HG03108 (cell line): ENCODE measurements around the gene FGF1.

Experiments
- ATAC-seq: cut with Tn5 transposase; IDR thresholded peaks from one replicate; pipeline ENCODE4 v1.9.1; 2021; ENCODE audit warnings: moderate library complexity; ENCODE audit not compliant: unreplicated experiment

Gene FGF1

DNA sequence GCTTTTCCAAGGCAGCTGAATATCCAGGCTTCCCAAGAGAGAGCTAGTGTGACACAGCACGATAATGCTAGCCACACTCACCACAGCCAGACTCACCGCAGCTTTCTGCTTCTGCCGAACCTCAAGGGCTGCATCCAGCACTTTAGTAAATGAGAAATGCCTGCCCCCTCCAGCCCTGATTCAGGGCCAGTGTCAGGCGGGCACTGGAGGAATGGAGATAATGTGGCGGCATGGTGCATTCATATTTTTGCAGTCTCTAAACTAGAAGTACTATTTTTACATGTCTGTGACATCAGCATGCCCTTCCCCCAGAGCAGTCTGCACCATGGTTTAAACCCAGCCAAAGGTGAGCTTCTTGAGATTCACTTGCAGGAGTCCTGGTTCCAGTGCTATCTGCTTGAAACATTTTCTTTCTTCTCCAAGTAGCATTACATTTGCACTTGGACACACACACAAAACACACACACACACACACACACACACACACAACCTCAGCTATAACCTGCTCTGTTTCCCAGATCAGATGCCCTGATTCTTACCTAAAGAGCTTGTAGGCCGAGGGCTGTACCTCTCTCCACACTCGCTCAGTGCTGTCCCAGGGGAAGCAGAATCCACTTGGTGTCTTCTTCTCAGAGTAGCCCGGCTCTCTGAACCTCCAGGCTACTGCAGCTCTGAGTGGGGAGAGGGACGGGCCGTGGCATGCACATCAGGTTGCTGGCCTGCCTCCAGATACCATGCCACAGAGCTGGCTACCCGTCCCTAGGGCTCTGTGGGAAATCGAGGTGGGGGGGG, at the start of gene FGF1:
Gene FGF1 (minus strand): TSS at position 673 of the 792 bp plus-strand sequence. CDS start 71,963 bp downstream, outside the sequence.
- no peak for ATAC-seq

DNA sequence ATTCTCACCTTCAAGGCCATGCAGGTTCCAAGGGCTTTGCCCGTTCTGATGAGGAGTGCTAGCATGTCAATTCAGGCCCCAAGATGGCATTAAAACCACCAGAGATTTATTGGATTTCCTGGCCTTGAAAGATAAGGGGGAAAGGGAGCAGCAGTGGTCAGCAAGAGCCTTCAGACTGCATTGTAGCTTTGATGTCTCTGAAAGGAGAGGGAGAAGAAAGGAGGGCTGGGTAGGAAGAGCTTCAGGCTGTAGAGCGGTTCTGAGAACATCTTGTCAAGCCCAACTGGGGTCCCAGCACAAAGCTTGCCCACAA, 41.8 kb upstream of the FGF1 start:
- ATAC-seq: no peak

DNA sequence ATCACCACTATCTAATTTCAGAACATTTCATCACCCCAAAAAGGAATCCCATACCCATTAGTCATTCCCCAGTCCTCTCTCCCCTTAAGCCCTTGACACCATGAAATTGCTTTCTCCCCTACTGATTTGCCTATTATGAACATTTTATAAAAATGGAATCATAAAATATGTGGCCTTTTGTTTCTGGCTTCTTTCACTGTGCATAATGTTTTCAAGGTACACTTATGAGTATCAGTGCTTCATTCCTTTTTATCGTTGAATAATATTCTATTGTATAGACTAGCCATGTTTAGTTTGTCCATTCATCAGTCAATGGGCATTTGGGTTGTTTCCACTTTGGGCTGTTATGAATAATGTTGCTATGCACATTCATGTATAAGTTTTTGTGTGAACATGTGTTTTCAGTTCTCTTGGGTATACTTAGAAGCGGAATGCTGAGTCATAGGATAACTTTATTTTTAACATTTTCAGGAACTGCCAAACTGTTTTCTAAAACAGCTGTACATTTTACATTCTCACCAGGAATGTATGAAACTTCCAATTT, 40.4 kb upstream of the FGF1 start:
- ATAC-seq: no peak

DNA sequence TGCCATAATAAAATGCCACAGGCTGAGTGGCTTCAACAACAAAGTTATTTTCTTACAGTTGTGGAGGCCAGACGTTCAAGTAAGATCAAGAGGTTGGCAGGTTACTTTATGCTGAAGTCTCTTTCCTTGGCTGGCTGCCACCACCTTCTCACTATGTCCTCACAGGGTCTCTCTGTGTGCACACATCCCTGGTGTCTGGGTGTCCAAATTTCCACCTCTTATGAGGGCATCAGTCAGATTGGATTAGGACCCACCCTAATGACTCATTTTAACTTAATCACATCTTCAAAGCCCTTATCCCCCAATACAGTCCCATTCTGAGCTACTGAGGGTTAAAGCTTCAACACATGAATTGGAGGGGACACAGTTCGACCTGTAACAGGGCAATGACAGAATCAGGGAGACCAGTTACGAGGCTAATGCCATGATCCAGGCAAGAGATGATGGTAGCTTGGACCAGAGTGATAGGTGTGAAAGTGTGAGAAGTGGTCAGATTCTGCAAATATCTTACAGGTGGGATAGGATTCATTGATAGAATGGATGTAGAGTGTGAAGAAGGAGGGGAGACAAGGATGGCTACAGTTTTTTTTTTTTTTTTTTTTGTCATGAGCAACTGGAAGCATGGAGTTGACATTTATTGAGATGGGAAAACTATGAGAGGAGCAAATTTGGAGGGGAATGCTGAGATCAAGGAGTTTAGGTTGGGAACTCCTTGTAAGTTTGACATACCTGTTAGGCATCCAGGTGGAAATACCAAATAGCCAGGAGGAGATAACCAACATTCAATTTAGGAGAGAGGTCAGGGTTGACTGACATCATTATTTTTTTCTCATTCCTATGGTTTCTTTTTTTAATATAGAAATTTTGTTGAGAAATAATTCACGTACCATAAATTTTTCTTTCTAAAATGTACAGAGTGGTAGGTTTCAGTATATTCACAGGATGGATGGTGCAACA, 39.6 kb upstream of the FGF1 start:
- ATAC-seq: no peak

DNA sequence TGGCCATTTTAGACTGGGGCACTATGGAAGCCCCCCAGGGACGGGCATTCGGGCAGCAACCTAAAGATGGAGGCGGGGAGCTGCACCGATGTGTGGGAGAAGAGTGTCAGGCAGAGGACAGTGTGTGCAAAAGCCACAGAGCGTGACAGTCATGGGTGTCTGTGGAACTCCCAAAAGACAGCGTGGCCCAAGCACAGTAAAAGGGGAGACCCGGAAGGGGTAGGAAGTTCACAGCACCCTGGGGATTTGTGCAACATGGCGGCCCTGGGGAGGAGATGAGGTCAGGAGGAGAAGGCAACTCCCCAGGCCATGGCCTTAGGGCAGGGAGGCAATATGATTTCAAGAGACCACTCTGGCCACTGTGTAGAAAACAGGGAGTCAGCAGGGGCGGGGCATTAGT, 38.9 kb upstream of the FGF1 start:
- ATAC-seq: no peak

DNA sequence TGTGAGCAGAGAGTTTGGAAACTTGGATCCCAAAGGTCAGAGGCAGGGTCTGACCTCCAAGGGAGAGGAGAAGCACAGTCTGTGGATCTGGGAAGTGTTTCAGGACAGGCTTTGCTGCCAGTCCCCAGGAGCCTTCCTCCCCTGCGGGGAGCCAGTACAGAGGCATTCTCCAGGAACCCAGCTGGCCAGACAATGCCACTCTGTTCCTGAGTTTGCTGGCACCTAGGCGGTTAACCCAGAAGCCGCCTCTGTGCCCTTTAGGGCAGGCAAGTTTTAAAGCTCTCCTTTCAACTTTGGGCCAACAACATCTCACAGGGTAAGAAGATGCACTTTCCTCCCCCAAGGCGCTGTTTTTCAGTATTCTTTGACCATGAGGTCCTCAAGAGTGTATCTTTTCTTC, 37.0 kb upstream of the FGF1 start:
- ATAC-seq: no peak

DNA sequence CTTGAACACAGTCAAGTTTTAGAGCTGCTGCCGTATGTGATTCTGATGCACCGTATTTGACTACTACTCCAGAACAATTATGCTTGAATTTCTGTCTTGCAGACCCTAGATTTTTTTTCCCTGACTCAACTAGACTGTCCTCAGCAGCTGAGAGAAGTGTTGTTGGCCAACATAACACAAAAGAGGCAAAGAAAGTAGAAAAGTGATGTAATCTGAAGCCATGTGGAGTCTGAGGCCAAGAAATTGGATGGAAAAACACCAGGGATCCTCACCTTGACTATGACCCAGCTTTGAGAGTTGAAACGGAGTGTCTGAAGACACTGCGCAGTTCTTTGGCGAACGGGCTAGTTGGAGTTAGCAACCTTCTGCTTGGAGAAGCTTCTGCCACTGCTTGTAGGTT, 36.3 kb upstream of the FGF1 start:
- ATAC-seq: no peak

DNA sequence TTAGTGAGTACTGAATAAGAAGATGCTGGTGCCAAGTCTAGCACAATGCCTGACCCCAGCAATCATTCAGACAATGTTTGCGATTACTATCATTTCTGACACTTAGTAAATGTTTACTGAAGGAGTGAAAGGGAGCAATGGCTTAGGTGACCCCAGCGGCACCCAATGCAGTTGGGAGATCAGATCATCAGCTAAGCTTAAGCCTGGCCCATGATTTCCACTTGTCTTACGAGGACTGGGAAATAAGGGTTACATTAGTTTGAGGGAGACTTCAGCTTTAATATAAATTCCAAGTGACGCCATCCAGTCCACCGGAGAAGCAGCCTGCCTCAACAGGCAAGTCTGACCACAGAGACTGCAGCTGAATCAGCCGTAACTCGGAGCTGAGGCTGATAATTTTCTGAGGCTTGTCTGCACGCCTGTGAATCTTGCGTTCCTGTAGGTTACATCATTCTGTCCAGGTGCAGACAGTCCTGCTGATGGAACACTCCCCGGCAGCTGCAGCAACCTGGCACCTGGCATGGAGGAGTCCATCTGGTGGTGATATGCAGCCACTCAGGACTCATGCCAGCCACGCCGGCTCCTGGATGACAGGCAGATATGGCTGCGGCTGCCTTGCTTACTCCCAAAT, 34.9 kb upstream of the FGF1 start:
- ATAC-seq: no peak

DNA sequence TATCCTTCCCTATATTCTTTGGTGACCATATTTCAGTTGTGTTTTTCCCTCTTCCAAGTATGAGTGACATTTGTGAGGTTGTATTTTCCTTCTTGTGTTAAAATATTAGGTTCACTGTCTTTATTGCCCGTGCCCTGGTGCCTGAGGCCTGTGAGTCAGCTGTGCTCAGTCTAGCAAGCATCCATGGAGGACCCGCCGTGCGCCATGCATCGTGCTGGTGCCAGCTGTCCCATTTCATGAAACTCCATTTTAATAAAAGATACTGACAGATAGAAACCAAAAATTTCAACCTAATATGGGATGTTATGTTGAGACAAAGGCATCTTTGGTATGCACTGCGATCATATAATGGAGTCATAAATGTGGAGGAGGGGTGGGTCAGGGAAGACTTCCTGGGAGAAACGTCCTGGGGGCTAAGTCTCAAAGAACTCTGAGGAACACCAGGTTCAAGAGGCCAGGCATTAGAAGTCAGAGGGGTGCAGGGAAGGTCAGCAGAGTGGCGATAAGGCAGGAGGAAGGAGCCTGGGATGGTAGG, 34.0 kb upstream of the FGF1 start:
- no peak for ATAC-seq

DNA sequence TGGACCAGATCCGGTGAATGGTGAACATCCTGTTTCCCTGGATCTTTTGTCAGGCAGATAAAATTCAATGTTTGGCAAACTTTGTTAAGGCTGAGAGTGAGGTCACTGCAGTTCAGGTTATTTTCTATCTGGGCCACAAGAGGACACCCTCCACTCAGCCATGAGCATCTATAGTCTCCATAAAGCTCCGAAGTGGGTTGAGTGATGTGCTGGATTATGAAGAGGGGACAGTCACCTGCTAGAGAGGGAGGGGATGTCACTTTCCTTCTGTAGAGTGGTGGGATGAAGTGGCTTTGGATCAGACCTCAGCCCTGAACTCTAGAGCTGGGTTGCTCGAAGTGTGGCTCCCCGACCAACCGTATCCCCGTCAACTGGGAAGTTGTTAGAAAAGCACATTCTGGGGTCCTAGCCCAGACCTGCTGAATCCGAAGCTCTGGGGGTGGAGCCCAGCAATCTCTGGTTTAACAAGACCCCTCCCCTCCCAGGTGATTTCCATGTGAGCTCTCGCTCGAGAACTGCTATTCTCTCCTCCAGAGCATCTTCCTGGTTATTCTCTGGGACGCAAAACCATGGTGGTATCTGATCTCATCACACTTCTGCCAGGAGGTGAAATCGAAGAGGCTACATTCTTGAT, 31.8 kb upstream of the FGF1 start:
- ATAC-seq: no peak

DNA sequence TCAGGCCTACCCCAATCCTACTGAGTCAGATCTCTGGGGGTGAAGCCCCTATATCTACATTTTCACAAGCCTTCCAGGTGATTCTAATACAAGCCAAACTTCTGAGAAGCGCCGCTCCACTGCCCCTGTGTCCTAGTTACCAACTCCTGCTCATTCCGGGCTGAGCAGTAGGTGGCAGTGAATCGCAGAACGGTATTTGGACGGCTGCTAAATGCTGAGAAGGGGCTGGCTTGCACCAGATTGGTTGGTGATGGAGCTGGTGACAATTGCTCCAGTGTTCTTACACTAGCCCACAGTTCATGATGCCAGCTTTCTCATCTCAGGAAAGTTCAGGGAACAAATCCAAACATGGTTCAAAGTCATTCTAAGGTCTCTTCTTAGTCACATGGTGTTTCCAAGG, 31.1 kb upstream of the FGF1 start:
- ATAC-seq: peak; percentile 38

DNA sequence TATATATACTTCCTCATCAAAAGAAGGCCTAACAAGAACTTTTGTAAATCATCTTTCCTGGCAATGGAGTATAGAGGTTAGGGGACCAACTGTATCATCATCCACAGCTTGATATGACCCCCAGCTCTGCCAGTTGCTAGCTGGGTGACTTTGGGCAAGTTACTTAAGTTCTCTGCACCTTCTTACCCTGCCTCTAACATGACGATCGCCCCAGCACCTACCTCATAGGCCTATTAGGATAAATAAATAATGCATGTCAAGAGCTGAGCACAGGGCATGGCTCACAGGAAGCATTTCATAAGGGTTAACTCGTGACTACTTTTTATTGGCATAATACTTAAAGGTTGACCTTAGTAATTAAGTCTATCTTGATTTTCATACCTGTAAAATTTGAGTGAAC, 29.4 kb upstream of the FGF1 start:
- ATAC-seq: no peak

DNA sequence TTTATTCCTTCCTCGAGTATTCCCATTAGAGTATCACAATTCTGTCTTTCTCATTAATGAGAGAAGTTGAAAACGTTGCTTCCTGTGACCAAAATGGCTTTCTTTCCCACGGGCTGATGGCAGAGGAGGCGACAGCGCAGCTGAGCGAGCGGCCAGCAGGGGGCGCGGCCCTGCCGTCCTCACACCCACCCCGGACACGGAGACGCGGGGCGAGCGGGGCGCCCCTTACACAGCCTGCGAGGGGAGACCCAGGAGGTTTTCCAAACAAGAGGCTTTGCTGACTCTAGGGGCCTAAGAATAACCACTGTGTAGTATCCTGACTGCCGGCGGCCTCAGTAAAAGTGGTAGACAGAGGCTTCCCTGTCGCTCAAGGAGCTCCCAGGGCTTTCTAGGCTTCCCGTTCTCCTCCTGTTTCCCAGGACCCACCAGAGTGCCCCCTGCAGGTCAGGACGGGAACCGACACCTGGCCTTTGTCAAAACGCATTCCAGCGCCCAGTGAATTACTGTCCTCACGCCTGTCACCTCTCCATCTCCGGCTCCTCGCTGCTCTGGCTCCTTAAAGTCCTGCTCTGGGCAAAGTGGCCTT, 27.3 kb upstream of the FGF1 start:
- peak; percentile 96 for ATAC-seq

DNA sequence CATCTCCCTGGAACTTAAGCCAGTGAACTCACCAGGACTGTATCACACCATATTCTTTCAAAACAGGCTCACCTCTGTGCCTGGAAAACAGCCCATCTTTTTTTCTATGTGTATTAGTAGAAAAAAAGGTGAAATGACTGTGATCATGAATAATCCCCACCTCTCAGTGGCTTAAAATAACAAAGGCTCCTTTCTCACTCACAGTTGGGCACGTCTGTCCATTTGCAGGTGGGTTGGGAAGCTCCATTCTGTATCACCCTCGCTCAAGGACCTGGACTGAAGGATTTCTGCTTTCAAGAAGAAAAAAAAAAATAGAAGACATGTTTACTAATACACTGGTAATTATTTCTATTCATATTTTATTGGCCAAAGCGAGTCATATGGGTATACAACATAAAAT, 17.3 kb upstream of the FGF1 start:
- no peak for ATAC-seq

DNA sequence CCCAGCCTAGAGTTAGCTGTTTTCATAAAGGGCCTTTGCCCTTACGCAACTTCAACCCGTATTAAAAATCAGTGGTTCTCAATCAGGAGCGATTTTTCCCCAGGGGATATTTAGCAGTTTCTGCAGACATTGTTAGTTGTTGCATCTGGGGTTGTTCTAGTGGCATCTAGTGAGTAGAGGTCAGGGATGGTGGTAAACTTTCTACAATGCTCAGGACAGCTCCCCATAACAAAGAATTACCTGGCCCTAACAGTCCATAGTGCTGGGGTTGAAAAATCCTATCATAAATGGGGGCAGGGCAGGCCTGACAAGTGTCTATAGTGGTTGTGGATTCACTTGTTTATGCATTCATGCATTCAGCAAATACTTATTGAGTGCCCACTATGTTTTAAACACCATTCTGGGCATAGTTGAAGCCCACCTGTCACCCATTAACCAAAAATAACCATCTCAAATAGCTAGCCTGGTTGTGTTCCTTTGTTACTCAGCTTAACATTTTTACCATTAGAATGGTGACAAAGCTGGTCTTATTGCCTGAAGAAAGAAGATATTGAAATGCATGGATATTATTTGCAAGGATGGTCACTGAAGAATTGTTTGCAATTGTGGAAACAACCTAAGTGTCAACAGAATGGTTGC, 15.9 kb upstream of the FGF1 start:
- no peak for ATAC-seq

DNA sequence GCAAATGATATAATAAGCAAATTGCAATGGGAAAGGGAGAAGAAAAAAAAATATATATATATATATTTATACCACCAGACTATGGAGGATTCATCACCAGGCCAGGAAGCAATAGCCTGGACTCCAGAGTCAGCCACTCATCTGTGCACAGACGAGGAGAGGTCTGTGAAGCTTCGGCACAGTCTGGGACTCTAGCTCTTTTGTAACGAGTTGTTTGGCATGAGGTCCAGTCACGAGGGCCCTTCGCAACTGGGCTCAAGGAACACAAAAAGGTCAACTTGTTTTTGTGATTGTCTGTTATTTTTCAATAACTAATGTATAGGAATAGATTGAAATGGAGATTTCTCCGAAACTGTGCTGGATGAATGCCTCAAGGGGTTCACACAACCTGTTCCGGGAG, 14.7 kb upstream of the FGF1 start:
- ATAC-seq: no peak

DNA sequence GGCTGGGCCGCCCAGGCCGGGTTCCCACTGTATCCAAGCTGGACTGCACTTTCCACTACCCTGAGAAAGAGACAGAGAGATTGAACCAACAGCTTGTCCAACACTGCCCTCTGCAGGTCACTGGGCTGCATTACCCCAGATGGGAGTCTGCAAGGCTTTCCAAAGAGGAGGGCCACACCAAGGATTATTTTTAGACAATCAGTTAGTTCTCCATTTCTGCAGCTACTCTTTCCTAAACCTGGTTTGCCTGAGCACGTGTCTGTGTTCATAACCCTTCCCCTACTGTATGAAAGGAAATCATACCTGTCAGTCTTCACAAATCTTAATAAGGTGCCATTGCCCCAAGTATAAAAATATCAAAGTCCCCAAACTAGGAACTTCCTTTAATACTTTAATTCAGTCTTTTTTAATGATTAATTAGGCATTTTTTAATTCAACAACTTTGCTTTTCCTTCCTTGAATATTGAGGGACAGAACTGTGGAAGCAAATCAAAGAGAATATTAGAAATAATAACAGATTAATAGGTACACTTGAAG, 13.4 kb upstream of the FGF1 start:
- peak; percentile 54 for ATAC-seq

DNA sequence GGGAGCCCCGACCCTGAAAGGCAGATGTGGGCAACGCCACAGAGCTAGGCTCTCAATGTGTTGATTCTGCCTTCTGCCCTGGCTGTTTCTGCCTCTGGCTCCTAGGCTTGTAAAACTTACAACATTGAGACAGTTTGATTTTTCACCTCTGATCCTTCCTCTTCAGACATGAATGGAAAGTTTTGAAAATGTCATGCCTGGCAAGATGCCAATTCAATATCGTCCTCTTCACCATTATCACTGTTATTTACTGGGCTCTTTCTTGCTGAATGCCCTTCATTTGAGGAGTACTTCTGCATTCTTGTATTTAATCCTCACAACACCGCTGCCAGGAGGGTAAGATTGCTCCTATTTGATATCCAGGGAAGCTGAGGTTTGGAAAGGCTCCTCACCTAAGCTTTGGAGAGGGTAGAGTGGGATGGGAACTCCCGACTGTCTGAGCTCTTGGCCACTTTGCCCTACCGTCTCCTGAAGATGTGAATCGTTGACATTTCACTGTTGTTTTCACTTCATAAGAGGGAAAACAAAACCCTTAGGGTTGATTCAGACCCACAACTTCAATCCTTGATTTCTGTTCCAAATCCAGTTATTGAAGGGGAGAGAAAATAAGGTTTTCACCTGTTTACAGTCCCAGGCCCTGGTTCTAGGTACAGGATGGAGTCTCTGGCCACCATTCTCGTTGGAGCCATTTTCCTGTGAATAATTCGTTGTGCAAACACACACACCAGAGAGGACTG, 12.7 kb upstream of the FGF1 start:
- ATAC-seq: no peak
